GM23338 (cell line): ENCODE measurements around the gene SLC35A3. TPM values are rescaled to one million over a fixed set of nuclear protein-coding genes. Genes with fewer than 3 reads are reported as not detected.

Experiments used
- ATAC-seq: fragments of 200-7000 bp; cut with Tn5 transposase; 3 replicates; pipeline ENCODE4 v1.9.1; 2020
- DNase-seq: peaks from one replicate; pipeline ENCODE4 v3.0.0-alpha.2; 2015; ENCODE audit warnings: low spot score
- H2AFZ ChIP-seq: fragments of 200-600 bp; sonication (generic); 2 replicates; pipeline ENCODE4 v1.8.0; 2016; ENCODE audit warnings: antibody characterized with exemption, mild to moderate bottlenecking, moderate library complexity
- H3F3A ChIP-seq: fragments of 200-600 bp; sonication (generic); replicated peaks from 2 replicates; pipeline ENCODE4 v1.8.0; 2017; ENCODE audit warnings: antibody characterized with exemption, mixed run types, low read depth
- H3K27ac ChIP-seq: fragments of 200-600 bp; sonication (generic); 2 replicates; pipeline ENCODE4 v1.6.1; 2016; ENCODE audit warnings: low read depth
- H3K27me3 ChIP-seq: fragments of 200-600 bp; sonication (generic); 2 replicates; pipeline ENCODE4 v1.8.0; 2016; ENCODE audit warnings: mild to moderate bottlenecking, mixed run types, moderate library complexity; ENCODE audit not compliant: insufficient read depth
- H3K36me3 ChIP-seq: fragments of 200-600 bp; sonication (generic); 2 replicates; pipeline ENCODE4 v1.8.0; 2016; ENCODE audit warnings: mild to moderate bottlenecking; ENCODE audit not compliant: insufficient read depth
- H3K4me1 ChIP-seq: fragments of 200-600 bp; sonication (generic); 2 replicates; pipeline ENCODE4 v1.8.0; 2016; ENCODE audit warnings: mild to moderate bottlenecking, moderate library complexity; ENCODE audit not compliant: insufficient read depth
- H3K4me2 ChIP-seq: fragments of 200-600 bp; sonication (generic); 2 replicates; pipeline ENCODE4 v1.7.1; 2017; ENCODE audit warnings: mixed run types
- H3K4me3 ChIP-seq: fragments of 200-600 bp; sonication (generic); 2 replicates; pipeline ENCODE4 v1.6.1; 2016; ENCODE audit warnings: mixed run types
- H3K79me2 ChIP-seq: fragments of 200-600 bp; sonication (generic); replicated peaks from 2 replicates; pipeline ENCODE4 v1.8.0; 2017; ENCODE audit warnings: mild to moderate bottlenecking; ENCODE audit not compliant: insufficient read depth
- H3K9me2 ChIP-seq: fragments of 200-600 bp; sonication (generic); 2 replicates; pipeline ENCODE4 v1.8.0; 2017; ENCODE audit not compliant: insufficient read depth
- H4K20me1 ChIP-seq: fragments of 200-600 bp; sonication (generic); replicated peaks from 2 replicates; pipeline ENCODE4 v1.8.0; 2017; ENCODE audit warnings: mild to moderate bottlenecking; ENCODE audit not compliant: insufficient read depth
- H3K27ac Mint-ChIP-seq: 2 replicates; pipeline ENCODE4 v1.8.0; 2020; ENCODE audit warnings: inconsistent platforms, mild to moderate bottlenecking, moderate library complexity, mixed read lengths
- H3K27me3 Mint-ChIP-seq: 3 replicates; pipeline ENCODE4 v1.8.0; 2022; ENCODE audit warnings: low read depth, mild to moderate bottlenecking, moderate library complexity, mixed read lengths, inconsistent platforms; ENCODE audit not compliant: insufficient read depth, poor library complexity
- H3K36me3 Mint-ChIP-seq: 3 replicates; pipeline ENCODE4 v1.8.0; 2021; ENCODE audit warnings: low read depth, mild to moderate bottlenecking, inconsistent platforms, moderate library complexity, mixed read lengths
- H3K4me1 Mint-ChIP-seq: 3 replicates; pipeline ENCODE4 v1.8.0; 2020; ENCODE audit warnings: mild to moderate bottlenecking, inconsistent platforms, mixed read lengths
- H3K4me3 Mint-ChIP-seq: 3 replicates; pipeline ENCODE4 v1.8.0; 2021; ENCODE audit warnings: moderate library complexity, mild to moderate bottlenecking, inconsistent platforms, mixed read lengths
- H3K9me3 Mint-ChIP-seq: 3 replicates; pipeline ENCODE4 v1.8.0; 2020; ENCODE audit warnings: moderate library complexity, mild to moderate bottlenecking, inconsistent platforms, mixed read lengths
- EZH2 ChIP-seq: fragments of 200-600 bp; sonication (generic); IDR thresholded peaks from one replicate; pipeline ENCODE4 v1.8.0; 2017; ENCODE audit warnings: antibody characterized with exemption, mild to moderate bottlenecking, low read depth; ENCODE audit not compliant: unreplicated experiment
- EZH2phosphoT487 ChIP-seq: fragments of 200-600 bp; sonication (generic); IDR thresholded peaks from one replicate; pipeline ENCODE4 v1.8.1; 2018; ENCODE audit warnings: antibody characterized with exemption; ENCODE audit not compliant: unreplicated experiment
- JUNB ChIP-seq: IDR thresholded peaks from one replicate; pipeline ENCODE4 v1.6.1; 2016; ENCODE audit warnings: antibody characterized with exemption; ENCODE audit not compliant: unreplicated experiment
- NANOG ChIP-seq: IDR thresholded peaks from 2 replicates; pipeline ENCODE4 v1.6.1; 2016; ENCODE audit warnings: antibody characterized with exemption, borderline replicate concordance
- POLR2AphosphoS5 ChIP-seq: IDR thresholded peaks from 2 replicates; pipeline ENCODE4 v1.6.1; 2016; ENCODE audit warnings: antibody characterized with exemption, low read depth
- STAT1 ChIP-seq: IDR thresholded peaks from one replicate; pipeline ENCODE4 v1.6.1; 2016; ENCODE audit warnings: antibody characterized with exemption; ENCODE audit not compliant: unreplicated experiment
- ZNF114 ChIP-seq: fragments of 250-450 bp; sonication (Bioruptor Pico); IDR thresholded peaks from 2 replicates; pipeline ENCODE4 v1.5.0; 2020; ENCODE audit warnings: mild to moderate bottlenecking, moderate library complexity
- ZNF331 ChIP-seq: fragments of 250-450 bp; sonication (Bioruptor Pico); IDR thresholded peaks from 2 replicates; pipeline ENCODE4 v1.5.0; 2020; ENCODE audit warnings: low read depth, mild to moderate bottlenecking, moderate library complexity
- polyA plus RNA-seq: library from polyadenylated mRNA; unstranded; fragments of >200 nt; fragmentation: Nextera tagmentation; extraction: Ambion mirVana; gene quantifications from 2 replicates; pipeline ENCODE4 v1.2.1, GENCODE V29; 2016
- total RNA-seq: library from RNA; depleted of rRNA; stranded (reverse); fragments of >200 nt; shearing (Covaris generic); gene quantifications from 2 replicates; pipeline ENCODE4 v1.2.3, GENCODE V29; 2014
- TF ChIP-seq, protein P1 (sequence below): IDR thresholded peaks from 2 replicates; pipeline ENCODE4 v1.6.1; 2016; ENCODE audit warnings: antibody characterized with exemption
- TF ChIP-seq, protein P2 (sequence below): IDR thresholded peaks from one replicate; pipeline ENCODE4 v1.6.1; 2018; ENCODE audit warnings: antibody characterized with exemption; ENCODE audit not compliant: unreplicated experiment
- TF ChIP-seq, protein P3 (sequence below): fragments of 250-450 bp; sonication (Bioruptor Pico); IDR thresholded peaks from 2 replicates; pipeline ENCODE4 v1.5.0; 2020; ENCODE audit warnings: mild to moderate bottlenecking, moderate library complexity

The SLC35A3 gene
- total and polyA plus RNA-seq, 2 experiments from 2014 or later, result 7.6 to 27.2 TPM

DNA sequence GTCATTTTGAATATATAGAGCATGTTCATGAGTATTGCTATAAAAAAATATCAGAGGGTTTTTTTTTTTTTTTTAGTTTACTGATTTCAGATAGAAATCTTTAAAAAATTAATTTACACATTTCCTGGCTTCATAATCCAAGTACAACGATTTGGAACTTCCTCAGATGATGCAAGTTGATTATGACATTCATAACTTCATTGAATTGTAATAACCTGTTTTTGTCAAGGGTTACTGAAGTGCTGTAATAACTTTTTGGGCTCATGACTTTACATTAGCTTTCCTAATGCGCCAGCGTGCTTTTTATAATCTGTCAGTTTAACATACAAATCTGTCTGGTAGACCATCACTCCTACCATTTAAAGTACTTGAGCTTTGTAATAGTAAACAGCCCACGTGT, 81.6 kb downstream of the SLC35A3 start:
- Mint-ChIP-seq H3K27ac (no peak overlapping the region), H3K4me3 (no peak overlapping the region), H3K9me3 (no peaks in the 10 kb centered on the region), H3K36me3 (peaks cover 10% of the 10 kb centered on the region; the same call in 2 of the 3 replicates), H3K4me1 (peaks cover 33% of the 10 kb centered on the region), H3K27me3 (peaks cover 2% of the 10 kb centered on the region)
- H3K4me2 ChIP-seq, result no peak overlapping the region
- no peak for TF ChIP-seq ZNF114 (CRISPR knock-in tag)
- TF ChIP-seq NANOG, result no peak
- no peak for TF ChIP-seq EZH2
- no peak for TF ChIP-seq EZH2phosphoT487
- TF ChIP-seq JUNB, result no peak
- TF ChIP-seq, protein P1, sequence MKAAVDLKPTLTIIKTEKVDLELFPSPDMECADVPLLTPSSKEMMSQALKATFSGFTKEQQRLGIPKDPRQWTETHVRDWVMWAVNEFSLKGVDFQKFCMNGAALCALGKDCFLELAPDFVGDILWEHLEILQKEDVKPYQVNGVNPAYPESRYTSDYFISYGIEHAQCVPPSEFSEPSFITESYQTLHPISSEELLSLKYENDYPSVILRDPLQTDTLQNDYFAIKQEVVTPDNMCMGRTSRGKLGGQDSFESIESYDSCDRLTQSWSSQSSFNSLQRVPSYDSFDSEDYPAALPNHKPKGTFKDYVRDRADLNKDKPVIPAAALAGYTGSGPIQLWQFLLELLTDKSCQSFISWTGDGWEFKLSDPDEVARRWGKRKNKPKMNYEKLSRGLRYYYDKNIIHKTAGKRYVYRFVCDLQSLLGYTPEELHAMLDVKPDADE, result no peak
- TF ChIP-seq STAT1, result no peak
- TF ChIP-seq, protein P2, sequence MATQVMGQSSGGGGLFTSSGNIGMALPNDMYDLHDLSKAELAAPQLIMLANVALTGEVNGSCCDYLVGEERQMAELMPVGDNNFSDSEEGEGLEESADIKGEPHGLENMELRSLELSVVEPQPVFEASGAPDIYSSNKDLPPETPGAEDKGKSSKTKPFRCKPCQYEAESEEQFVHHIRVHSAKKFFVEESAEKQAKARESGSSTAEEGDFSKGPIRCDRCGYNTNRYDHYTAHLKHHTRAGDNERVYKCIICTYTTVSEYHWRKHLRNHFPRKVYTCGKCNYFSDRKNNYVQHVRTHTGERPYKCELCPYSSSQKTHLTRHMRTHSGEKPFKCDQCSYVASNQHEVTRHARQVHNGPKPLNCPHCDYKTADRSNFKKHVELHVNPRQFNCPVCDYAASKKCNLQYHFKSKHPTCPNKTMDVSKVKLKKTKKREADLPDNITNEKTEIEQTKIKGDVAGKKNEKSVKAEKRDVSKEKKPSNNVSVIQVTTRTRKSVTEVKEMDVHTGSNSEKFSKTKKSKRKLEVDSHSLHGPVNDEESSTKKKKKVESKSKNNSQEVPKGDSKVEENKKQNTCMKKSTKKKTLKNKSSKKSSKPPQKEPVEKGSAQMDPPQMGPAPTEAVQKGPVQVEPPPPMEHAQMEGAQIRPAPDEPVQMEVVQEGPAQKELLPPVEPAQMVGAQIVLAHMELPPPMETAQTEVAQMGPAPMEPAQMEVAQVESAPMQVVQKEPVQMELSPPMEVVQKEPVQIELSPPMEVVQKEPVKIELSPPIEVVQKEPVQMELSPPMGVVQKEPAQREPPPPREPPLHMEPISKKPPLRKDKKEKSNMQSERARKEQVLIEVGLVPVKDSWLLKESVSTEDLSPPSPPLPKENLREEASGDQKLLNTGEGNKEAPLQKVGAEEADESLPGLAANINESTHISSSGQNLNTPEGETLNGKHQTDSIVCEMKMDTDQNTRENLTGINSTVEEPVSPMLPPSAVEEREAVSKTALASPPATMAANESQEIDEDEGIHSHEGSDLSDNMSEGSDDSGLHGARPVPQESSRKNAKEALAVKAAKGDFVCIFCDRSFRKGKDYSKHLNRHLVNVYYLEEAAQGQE, result no peak
- DNase-seq (no peak), ATAC-seq (no peak)
- peaks cover 100% of the 10 kb centered on the region for H3K79me2 ChIP-seq
- H4K20me1 ChIP-seq, result peaks cover 14% of the 10 kb centered on the region
- no peak overlapping the region for H3K4me3 ChIP-seq
- H3K36me3 ChIP-seq, result peaks cover 3% of the 10 kb centered on the region; the same call in 1 of the 2 replicates
- no peak overlapping the region for H2AFZ ChIP-seq
- no peaks in the 10 kb centered on the region for H3K9me2 ChIP-seq
- H3K27me3 ChIP-seq, result no peaks in the 10 kb centered on the region
- H3F3A ChIP-seq, result no peaks in the 10 kb centered on the region
- H3K4me1 ChIP-seq, result peaks cover 37% of the 10 kb centered on the region
- no peak overlapping the region for H3K27ac ChIP-seq

DNA sequence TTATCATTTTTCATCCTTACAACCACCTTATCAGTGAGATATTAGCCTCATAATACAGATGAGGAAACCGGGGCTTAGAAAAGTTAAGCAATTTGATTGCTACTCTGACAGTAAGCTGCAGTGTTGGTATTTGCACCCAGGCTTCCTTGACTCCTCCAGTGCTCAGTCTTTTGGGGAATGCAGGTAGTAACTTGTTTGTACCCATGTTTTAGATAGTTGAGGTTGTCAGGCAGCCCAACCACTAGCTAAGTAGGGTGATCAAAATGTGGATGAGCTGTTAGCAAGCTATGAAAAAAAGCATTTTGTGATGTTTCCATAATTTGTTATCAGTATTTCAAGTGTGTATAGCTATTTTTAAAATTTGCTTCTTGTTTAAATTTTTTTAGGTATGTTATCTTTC, 82.1 kb downstream of the SLC35A3 start:
- Histone ChIP-seq H3K4me1 (peaks cover 32% of the 10 kb centered on the region), H2AFZ (no peak overlapping the region), H3F3A (no peaks in the 10 kb centered on the region), H3K79me2 (peaks cover 100% of the 10 kb centered on the region), H3K27ac (no peak overlapping the region), H3K4me2 (no peak overlapping the region), H3K27me3 (no peaks in the 10 kb centered on the region), H3K36me3 (peaks cover 3% of the 10 kb centered on the region; the same call in 1 of the 2 replicates), H3K9me2 (no peaks in the 10 kb centered on the region), H3K4me3 (no peak overlapping the region), H4K20me1 (peaks cover 9% of the 10 kb centered on the region)
- Mint-ChIP-seq H3K27ac (no peak overlapping the region), H3K36me3 (peaks cover 10% of the 10 kb centered on the region; the same call in 2 of the 3 replicates), H3K27me3 (peaks cover 2% of the 10 kb centered on the region), H3K4me3 (no peak overlapping the region), H3K4me1 (peaks cover 28% of the 10 kb centered on the region), H3K9me3 (no peaks in the 10 kb centered on the region)
- DNase-seq (no peak), ATAC-seq (no peak)
- TF ChIP-seq, protein P3, sequence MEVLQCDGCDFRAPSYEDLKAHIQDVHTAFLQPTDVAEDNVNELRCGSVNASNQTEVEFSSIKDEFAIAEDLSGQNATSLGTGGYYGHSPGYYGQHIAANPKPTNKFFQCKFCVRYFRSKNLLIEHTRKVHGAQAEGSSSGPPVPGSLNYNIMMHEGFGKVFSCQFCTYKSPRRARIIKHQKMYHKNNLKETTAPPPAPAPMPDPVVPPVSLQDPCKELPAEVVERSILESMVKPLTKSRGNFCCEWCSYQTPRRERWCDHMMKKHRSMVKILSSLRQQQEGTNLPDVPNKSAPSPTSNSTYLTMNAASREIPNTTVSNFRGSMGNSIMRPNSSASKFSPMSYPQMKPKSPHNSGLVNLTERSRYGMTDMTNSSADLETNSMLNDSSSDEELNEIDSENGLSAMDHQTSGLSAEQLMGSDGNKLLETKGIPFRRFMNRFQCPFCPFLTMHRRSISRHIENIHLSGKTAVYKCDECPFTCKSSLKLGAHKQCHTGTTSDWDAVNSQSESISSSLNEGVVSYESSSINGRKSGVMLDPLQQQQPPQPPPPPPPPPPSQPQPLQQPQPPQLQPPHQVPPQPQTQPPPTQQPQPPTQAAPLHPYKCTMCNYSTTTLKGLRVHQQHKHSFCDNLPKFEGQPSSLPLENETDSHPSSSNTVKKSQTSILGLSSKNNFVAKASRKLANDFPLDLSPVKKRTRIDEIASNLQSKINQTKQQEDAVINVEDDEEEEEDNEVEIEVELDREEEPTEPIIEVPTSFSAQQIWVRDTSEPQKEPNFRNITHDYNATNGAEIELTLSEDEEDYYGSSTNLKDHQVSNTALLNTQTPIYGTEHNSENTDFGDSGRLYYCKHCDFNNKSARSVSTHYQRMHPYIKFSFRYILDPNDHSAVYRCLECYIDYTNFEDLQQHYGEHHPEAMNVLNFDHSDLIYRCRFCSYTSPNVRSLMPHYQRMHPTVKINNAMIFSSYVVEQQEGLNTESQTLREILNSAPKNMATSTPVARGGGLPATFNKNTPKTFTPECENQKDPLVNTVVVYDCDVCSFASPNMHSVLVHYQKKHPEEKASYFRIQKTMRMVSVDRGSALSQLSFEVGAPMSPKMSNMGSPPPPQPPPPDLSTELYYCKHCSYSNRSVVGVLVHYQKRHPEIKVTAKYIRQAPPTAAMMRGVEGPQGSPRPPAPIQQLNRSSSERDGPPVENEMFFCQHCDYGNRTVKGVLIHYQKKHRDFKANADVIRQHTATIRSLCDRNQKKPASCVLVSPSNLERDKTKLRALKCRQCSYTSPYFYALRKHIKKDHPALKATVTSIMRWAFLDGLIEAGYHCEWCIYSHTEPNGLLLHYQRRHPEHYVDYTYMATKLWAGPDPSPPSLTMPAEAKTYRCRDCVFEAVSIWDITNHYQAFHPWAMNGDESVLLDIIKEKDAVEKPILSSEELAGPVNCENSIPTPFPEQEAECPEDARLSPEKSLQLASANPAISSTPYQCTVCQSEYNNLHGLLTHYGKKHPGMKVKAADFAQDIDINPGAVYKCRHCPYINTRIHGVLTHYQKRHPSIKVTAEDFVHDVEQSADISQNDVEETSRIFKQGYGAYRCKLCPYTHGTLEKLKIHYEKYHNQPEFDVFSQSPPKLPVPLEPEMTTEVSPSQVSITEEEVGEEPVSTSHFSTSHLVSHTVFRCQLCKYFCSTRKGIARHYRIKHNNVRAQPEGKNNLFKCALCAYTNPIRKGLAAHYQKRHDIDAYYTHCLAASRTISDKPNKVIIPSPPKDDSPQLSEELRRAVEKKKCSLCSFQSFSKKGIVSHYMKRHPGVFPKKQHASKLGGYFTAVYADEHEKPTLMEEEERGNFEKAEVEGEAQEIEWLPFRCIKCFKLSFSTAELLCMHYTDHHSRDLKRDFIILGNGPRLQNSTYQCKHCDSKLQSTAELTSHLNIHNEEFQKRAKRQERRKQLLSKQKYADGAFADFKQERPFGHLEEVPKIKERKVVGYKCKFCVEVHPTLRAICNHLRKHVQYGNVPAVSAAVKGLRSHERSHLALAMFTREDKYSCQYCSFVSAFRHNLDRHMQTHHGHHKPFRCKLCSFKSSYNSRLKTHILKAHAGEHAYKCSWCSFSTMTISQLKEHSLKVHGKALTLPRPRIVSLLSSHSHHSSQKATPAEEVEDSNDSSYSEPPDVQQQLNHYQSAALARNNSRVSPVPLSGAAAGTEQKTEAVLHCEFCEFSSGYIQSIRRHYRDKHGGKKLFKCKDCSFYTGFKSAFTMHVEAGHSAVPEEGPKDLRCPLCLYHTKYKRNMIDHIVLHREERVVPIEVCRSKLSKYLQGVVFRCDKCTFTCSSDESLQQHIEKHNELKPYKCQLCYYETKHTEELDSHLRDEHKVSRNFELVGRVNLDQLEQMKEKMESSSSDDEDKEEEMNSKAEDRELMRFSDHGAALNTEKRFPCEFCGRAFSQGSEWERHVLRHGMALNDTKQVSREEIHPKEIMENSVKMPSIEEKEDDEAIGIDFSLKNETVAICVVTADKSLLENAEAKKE (CRISPR knock-in tag), result no peak
- TF ChIP-seq POLR2AphosphoS5, result no peak
- no peak for TF ChIP-seq EZH2phosphoT487
- no peak for TF ChIP-seq ZNF331 (CRISPR knock-in tag)
- no peak for TF ChIP-seq EZH2
- no peak for TF ChIP-seq NANOG
- TF ChIP-seq STAT1, result no peak
